ENCODE results near the gene SQOR.

The SQOR gene

DNA sequence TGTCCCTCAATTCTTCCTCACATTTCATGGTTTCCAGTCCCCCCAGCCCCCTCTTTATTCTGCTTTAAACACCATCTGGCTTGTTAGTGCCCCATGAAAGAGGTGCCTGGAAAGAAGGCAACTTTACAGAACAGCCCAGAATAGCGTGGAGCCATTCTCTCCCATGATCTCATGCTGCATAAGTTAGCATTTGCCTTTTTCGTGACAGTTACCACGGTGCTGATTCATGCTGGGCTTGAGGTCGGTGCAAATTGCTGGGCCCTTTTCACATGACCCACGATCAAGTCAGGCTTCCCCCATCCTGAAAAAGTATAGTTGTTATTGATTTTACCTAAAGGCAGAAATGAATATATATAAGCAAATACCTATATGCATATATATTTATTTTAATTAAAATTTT lies 29.6 kb downstream of the SQOR start:
- no peak for DNase-seq

DNA sequence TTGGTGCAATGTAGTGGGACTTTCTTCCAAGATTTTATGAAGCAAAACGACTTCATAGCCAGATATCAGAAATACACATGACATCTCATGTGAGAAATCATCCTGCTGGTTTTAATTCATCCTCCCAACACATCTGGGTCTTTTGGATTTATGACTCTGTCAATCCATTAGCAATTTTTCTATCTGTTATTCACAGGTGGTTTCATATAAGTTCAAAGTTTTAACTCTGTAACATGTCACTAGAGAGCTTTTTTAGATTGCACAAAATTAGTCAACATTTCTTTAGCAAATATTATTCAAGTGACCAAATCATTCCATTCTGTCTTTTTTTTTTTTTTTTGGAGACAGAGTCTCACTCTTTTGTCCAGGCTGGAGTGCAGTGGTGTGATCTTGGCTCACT lies 30.4 kb downstream of the SQOR start:
- DNase-seq, result no peak

DNA sequence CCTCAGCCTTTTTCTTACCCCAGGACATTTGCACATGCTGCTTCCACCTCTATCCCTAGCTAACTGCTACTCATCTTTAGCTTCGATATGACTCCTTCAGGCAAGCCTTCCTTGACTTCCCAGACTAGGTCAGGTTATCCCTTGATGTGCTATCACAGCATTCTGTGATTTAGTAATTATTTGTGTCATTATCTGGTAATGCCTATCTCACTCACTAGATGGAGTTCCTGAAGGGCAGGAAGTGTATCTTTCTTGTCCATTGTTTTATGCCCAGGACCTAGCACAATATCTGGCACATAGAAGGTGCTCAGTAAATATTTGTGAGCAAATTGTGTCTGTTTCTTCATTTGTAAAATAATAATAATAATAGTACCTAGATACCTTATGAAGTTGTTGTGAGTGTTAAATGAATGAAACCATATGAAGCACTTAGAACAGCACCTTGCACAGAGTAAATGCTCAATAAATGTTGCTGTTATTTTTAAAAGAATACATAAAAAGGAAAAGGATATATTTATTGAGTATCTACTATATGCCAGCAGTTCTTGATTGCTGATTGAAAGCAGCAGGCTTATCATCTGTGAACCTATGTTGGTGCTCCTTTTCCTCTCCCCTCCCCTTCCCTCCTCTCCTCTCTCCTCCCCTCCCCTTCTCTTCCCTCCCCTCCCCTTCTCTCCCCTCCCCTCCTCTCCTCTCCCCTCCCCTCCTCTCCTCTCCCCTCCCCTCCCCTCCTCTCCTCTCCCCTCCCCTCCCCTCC lies 31.5 kb downstream of the SQOR start:
- no peak for DNase-seq

DNA sequence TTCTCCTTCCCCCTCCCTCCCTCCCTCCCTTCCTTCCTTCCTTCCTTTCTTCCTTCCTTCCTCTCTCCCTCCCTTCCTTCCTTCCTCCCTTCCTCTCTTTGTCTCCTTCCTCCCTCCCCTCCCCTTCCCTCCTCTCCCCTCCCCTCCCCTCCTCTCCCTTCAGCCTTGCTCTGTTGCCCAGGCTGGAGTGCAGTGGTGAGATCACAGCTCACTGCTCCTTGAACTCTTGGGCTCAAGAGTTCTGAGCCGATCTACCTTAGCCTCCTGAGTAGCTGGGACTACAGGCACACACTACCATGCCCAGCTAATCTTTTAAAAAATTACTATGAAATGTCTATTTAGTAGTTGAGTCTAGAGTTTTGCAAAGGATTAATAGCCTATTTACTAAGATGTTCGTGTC lies 32.2 kb downstream of the SQOR start:
- DNase-seq, result no peak

DNA sequence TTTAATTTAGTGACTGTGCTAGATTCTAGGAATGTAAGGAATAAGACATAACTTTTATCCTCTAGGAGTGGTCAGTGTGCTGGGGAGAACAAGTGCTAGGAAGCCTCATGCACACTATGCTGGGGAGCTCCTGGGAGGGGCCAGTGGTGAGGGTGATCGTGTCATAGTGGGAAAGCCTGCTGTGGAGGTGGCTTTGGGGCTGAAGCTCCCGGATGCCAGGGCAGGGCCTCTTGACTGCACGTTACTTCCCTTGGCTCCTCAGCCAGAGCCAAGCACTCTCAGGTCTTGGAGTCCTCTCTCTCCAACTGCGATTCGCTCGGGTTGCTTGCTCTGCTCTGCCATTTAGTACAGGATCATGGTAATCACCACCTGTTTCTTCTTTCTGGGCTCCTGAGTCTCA lies 33.6 kb downstream of the SQOR start:
- no peak for DNase-seq

DNA sequence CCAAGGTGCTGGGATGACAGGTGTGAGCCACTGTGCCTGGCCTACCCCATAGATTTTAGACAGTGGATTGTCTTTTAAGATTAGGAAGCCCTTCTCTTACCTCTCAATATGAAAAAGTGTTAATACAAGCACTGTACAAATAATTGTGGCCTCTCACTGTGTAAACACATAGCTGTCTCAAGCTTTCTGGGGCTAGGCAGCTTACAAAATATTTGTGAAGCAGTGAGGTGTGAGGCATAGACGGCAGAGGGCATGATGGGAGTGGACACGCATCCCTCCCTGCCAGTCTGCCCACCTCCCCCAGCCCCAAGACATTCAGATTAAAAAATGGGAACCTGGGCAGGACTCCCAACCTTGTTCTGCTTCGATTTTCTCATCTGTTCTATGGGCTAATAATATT lies 34.6 kb downstream of the SQOR start:
- no peak for DNase-seq

DNA sequence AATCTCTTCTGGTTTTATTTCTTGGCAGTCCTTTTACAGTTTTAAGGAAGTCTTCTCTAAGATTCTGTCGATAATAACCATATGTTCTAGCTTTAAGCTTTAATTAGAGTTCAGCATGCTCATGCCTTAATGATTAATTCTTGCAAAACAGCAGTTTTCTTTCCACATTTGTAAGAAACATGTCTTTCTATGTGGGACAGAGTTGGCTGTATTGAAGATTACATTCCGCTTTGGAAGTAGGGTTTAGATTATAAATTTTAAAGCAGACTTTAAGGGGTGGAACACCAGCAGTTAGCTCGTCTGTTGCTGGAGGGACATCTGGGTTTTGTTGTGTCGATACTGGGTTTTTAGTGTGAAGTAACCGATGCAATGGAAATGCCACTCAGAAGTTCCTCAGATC lies 35.3 kb downstream of the SQOR start:
- no peak for DNase-seq

DNA sequence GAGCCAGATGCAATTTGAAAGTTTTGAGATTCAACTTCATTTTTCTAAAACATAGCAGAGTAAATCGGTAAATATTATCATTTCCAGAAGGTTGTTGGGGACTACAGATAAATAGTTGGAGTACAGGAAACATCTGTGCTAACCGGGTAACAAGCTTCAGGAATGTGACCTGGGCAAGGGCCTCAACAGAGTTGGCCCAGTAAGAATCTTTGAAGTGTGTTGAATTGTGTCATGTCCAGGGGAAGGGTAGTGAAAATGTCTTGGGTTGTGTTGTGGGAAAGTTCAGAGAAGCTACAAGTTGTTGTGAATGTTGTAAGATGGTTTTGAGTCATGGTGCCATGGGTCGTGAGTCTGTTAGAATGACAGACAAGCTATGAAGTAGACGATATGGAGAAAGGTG lies 35.7 kb downstream of the SQOR start:
- no peak for DNase-seq

DNA sequence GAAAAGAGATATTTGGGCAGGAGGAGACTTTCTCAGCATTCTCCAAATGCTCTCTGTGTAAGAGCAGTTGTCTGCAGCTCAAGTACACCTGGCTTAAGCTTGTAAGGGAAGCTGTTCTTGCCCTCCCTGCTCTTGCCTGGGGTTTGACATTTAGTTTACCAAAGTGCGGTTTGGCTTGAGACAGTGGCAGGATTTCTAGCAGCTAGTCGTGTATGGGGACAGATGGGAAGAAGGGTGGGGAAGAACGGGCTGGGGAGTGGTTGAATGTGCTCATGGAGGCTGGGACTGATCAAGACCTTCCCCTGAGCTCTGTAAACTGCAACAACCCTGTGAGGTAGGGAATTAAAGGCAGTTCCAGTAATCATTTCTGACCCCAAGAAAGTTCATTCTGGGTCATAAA lies 39.8 kb downstream of the SQOR start:
- no peak for DNase-seq

DNA sequence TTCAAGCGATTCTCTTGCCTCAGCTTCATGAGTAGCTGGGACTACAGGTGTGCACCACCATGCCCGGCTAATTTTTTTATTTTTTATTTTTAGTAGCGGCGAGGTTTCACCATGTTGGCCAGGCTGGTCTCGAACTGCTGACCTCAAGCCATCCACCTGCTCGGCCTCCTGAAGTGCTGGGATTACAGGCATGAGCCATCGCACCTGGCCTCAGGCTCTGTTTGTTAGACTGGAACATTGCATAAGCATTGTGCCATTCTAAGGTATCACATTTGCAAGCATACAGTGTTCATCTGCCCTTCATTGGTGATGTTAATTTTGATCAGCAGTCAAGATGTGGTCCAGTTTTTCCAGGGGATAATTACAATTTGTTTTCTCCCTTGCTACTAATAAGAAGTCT lies 43.0 kb downstream of the SQOR start:
- no peak for DNase-seq

DNA sequence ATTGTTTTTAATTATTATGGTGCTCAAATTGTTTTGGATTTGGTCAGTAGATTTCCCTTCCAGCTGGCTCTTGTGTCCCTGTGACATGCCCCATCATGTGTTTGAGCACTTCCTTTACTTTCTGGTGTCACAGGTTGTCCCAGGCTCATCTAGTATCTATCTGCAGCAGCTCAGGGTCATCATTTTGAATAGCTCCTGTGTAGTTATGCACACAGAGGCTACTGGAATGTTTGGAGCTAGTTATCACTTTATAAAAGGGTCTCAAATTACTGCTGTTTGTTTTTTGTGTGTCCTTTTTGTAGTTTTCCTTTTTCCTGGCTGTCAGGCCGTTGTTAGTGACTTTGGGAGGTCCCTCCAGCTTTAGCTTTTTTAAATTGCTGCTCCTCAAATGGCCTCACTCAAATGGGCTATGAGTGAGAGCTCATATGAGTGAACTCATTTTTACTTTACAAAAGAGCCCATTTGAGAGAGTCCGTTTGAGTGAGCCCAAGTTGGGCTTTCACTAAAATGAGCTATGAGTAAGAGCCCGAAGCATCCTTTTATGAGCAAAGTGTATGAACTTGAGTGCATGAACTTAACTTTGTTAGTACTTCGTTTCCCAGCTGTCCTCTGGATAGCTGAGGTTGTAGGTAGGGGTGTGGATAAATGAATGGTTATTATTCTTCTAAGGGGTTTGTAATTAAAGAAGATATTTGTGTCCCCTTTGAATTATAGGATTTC lies 43.8 kb downstream of the SQOR start:
- DNase-seq, result no peak

DNA sequence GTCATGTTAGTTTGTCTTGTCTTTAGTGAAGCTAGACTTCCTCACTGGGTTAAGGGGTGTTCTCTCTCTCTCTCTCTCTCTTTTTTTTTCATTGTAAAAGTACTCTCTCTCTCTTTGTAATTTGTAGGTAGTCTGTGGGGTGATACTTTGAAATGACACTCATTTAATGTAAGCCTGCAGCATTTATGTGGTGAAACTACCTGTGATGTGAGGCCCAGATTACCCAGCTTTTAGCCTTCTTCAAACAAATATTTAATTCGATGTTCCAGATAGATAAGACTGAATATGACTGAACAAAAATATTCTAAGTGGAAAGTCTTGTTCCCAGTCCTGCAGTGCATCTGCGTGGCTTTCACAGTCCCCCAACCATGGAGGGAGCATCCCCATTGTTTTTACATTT lies 49.7 kb downstream of the SQOR start:
- DNase-seq, result no peak

DNA sequence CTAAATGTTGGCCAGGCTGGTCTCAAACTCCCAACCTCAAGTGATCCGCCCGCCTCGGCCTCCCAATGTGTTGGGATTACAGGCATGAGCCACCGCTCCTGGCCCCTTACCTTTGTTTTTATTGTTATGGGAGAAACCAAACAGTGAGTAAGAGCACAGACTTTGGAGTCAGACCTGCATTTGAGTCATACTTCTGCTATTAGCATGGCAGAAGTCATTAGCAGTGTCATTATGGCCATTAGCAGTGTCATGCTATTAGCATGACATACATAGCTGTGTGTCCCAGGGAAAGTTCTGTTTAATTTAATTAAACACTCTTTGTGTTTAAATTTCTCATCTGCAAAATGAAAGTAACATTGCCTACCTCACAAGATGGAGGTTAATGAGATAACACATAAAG lies 54.8 kb downstream of the SQOR start:
- DNase-seq, result no peak

DNA sequence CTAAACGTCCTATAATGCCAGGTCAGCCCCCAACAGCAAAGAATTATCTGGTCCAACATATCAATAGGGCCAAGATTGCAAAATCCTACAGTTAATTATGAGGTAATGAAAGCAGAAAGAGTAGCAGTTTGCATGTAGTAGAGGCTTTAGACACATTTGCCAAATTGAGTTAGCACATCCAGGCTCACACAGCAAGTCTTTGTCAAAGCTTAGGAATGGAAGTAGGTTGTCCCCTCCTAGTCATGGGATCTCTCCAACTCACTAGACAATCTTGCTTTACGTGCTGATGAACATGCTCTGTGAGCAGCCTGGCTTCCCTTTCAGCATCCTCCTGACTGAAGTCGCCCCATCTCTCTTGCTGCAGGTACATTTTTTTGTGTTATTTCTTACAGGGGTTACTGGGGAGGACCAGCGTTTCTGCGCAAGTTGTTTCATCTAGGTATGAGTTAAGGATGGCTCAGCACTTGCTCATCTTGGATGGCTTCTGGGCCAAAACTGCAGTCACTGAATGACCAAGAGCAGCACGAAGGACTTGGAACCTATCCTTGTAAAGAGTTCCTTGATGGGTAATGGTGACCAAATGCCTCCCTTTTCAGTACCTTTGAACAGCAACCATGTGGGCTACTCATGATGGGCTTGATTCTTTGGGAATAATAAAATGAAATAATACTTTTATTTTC lies 55.9 kb downstream of the SQOR start:
- no peak for DNase-seq

DNA sequence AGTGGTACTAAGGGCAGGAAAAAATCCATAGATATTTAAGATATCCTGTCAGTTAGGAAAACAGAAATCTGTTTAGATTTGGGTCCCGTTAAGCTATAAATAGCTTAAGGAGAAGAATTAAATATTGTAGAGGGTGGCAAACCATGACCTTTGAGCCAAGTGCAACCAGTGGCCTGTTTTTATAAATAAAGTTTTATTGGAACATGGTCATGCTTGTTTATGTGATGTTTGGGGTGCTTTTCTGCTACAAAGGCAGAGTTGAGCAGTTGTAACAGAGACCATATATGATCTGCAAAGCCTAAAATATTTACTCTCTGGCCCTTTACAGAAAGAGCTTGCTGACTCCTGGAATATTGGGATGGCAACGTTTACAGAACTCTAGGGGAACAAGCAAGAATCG lies 66.3 kb downstream of the SQOR start:
- DNase-seq, result no peak

DNA sequence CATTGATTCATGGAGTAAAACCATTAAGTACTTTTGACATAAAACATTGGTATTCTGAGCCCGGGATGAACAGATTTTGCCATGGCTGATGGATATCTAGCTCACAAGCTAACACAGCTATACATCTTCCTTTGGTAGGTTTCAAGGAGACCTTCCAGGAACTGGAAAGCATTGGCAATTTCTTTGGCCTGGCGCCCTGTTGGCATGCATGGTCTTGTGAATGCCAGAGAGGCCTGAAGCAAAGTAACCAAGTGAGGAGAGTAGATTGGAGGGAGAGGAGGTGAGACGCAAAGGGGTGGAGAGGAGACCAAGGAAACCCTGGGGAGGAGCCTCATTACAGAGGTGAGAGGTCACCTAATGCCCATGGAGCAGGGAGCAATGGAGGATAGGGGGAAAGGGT lies 67.2 kb downstream of the SQOR start:
- DNase-seq, result no peak

DNA sequence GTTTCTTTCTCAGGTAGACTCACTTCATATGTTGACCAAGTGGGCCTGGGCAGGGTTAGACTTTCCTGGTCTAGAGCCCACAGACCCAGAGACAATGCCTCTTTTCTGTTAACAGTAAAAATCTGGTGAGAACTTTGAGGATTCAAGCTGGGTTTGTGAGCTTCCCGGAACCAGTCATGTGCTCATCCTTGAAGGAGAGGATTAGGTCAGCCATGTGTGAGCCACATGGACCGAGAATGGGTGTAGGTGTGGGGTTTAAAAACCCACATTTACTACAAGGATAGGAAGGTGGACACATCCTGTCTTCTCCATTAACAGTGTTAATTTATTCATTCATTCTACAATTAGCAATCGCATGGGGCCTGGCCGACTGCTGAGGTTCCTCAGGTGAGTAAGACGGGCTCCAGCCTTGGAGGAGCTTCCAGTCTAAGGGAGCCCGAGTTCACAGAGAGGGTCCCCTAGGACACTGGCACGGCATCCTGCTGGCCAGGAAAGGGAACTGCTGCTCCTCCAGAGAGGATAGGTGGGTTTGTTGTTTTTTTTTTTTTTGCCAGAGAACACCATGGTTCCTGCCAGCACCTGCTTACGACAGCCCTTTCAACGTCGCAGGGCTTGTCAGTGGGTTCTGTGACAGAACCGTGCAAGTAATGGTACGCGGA lies 69.0 kb downstream of the SQOR start:
- DNase-seq, result no peak

DNA sequence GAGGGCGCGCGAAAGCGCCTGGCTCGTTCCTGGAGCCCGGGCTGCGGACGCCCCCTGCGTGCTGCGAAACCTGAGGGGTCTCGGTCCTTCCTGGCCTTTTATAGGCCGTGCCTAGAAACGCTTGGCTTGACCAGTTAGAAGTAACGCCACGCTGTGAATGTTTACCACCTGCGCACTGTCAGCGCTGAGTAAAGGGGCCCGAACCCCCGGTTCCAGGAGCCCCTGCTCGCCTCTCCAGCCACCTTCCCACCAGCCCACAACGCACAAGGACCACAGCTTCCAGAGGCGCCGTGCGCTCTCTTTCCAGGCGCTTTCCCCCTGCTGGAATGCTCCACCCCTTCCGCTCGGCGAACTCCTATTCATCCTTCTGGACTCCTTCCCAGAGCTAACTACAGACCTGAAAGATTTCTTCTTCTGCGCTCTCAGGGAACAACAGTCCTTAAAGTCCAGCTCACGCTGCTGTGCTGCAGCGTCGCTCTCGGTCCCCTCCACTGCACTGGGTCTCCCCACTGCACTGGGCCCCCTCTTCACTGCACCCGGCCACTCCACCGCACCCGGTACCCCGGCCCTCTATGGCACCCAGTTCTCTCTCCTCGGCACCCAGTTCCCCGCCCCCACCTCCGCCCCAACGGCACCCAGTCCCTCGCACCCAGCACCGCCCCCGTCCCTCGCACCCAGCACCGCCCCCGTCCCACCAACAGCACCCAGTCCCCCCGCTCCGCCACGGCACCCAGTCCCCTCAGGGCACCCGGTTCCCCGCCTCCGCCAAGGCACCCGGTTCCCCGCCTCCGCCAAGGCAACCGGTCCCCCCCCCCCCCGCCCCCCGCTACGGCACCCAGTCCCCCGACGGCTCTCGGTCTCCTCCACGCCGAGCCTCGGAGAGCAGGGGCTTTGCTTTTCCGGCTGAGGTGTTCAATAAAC lies 69.8 kb downstream of the SQOR start:
- DNase-seq, result no peak

DNA sequence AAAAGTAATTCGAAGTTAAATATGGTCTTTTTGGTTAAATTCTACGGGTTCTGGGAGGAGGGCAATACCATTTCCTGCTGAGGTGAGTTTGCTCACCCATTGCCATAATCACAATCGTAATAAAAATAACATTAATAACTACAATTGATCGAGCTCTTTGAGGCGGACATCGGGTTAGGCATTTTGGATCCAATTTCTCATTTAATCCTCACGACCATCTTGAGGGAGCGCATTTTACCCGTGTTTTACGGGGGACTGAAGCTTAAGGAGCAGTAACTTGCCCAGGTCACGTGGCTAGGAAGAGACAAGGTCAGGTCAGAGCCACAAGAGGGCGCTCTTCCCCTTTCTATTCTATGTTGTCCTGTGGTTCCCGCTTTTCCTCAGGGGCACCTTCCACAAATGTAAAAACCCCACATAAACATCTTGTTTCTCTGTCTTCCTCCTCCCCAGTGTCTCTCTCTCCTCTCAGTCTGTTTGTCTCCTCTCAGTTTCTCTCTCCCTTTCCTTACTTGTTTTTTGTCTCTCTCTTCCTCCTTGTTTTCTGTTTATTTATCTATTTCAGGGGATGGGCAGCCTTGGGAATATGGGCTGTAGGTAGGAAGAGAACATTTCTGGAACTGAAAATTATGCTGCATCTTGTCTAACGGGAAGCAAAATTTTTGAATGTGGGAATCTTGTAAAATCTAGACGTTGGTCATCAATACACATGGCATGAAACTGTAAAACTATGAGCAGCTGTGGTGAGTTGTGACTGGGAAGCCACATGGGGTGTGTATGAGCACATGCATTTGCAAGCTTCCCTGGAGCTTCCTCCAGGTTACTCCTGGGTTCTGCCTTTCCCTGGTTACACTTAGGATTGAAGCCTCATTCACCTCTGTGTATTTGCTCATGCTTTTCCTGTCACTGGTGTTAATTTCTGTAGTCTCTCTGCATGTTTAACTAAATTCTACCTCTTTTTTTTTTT lies 71.0 kb downstream of the SQOR start:
- DNase-seq, result peak; percentile 67

DNA sequence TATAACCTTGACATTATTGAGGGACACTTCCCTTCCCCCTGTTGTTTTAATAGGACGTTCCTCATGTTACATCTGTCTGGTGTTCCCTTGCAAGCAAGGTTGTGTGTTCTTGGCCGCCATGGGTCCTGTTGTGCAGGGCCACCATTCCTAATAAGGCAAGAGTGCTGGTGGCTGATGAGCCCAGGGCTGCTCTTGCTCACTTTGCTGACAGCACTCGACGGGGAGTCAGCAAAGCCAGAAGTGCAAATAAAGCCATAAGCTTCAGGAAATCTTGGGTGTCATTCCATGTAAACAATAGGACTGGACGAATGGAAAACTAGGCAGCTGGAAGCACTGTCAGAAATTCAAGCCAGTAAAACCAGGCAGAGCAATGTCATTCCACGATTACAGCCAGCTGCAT lies 75.8 kb downstream of the SQOR start:
- DNase-seq, result no peak
